ENCODE data around the gene HOXB13.

HOXB13 gene

GRCh38 chr17:48681609-48682008, 46.9 kb downstream of the HOXB13 start:
- Histone ChIP-seq H3K27me3 (peaks cover 82% of the 10 kb centered on the region), H3K9me3 (no peaks in the 10 kb centered on the region), H3K4me1 (ENCODE audit: control insufficient read depth in 1 of 2, insufficient read depth in 1 of 2, low read depth in 1 of 2, low read length in 1 of 2) (no peaks in the 10 kb centered on the region), H3K36me3 (no peaks in the 10 kb centered on the region), H3K27ac (no peak overlapping the region), H3K4me3 (ENCODE audit: low read depth in 1 of 2, low read length in 1 of 2) (no peak overlapping the region)
- no peak for TF ChIP-seq CTCF (IDR thresholded peaks at IDR 0.05)

DNA sequence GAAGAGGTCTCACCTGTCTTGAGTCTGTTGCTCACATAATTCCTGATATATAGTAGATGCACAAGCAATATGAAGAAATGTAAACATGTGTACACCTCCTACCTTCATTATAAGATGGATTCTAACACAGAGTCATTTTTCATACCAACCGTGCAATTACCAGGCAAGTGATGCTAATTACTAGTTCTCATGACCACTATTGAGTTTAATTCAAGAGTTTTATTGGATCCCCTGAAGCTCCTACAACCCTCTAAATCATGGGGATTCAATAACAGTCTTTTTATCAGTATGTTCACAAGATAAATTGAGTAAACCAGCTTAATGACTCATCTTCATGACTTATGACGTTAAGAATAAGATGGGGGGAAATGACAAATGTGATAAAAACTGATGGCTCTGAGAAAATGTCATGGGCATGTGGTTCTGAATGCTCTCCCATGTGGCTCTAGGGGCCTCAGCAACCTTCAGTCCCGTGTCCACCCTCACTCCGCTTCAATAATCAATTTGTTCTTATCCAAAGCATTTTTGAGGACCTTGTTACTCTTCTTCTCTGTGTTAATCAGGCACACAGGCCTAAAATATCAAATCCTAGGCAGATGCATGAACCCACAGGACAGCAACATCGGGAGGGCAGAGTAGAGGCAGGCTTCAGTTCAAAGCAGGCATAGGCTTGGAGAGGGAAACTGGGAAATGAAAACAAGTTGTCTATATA, 49.0 kb downstream of the HOXB13 start:
- H3K27me3 ChIP-seq: peaks cover 100% of the 10 kb centered on the region
- H3K36me3 ChIP-seq: no peaks in the 10 kb centered on the region
- no peak for TF ChIP-seq CTCF (IDR thresholded peaks at IDR 0.05)

GRCh38 chr17:48678141-48678971, 50.2 kb downstream of the HOXB13 start:
- no peaks in the 10 kb centered on the region for H3K36me3 ChIP-seq
- peaks cover 100% of the 10 kb centered on the region for H3K27me3 ChIP-seq
- H3K4me1 ChIP-seq (ENCODE audit: control insufficient read depth in 1 of 2, insufficient read depth in 1 of 2, low read depth in 1 of 2, low read length in 1 of 2): no peaks in the 10 kb centered on the region
- no peak overlapping the region for H3K27ac ChIP-seq
- TF ChIP-seq CTCF (IDR thresholded peaks at IDR 0.05): peak; percentile 55
- no peak overlapping the region for H3K4me3 ChIP-seq (ENCODE audit: low read depth in 1 of 2, low read length in 1 of 2)
- H3K9me3 ChIP-seq: no peaks in the 10 kb centered on the region

More for the DNA sequence above, 49.0 kb downstream of the HOXB13 start:
- no peak overlapping the region for H3K27ac ChIP-seq
- H3K4me1 ChIP-seq (ENCODE audit: control insufficient read depth in 1 of 2, insufficient read depth in 1 of 2, low read depth in 1 of 2, low read length in 1 of 2): no peaks in the 10 kb centered on the region
- no peak overlapping the region for H3K4me3 ChIP-seq (ENCODE audit: low read depth in 1 of 2, low read length in 1 of 2)
- no peaks in the 10 kb centered on the region for H3K9me3 ChIP-seq

DNA sequence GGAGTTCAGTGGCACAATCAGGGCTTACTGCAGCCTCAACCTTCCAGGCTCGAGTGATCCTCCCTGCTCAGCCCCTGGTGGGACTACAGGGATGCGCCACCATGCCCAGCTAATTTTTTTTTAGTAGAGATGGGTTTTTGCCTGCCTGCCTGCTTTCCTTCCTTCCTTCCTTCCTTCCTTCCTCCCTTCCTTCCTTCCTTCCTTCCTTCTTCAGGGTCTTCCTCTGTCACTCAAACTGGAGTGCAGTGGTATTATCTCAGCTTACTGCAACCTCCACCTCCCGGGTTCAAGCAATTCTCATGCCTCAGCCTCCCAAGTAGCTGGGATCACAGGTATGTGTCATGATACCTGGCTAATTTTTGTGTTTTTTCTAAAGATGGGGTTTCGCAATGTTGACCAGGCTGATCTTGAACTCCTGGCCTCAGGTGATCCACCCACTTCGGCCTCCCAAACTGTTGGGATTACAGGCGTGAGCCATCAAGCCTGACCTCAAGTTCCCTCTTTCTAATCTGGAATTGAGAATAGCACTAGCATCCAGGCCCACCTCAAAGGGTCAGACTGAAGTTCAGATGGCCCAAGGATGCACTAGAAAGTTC, 51.5 kb downstream of the HOXB13 start:
- Histone ChIP-seq H3K27me3 (peaks cover 100% of the 10 kb centered on the region), H3K9me3 (no peaks in the 10 kb centered on the region)
- no peak for TF ChIP-seq CTCF (IDR thresholded peaks at IDR 0.05)

More for the DNA sequence above, 51.5 kb downstream of the HOXB13 start:
- Histone ChIP-seq H3K27ac (no peak overlapping the region), H3K4me3 (ENCODE audit: low read depth in 1 of 2, low read length in 1 of 2) (no peak overlapping the region), H3K36me3 (no peaks in the 10 kb centered on the region), H3K4me1 (ENCODE audit: control insufficient read depth in 1 of 2, insufficient read depth in 1 of 2, low read depth in 1 of 2, low read length in 1 of 2) (no peaks in the 10 kb centered on the region)

All from neutrophil (primary cell).